Adrenal gland (tissue), 5 donors: ENCODE data around the gene ZSCAN5A.

Experiments used
- POLR2A ChIP-seq, 2 donors: fragments of 450-650 bp; IDR thresholded peaks; one replicate each; pipeline ENCODE4 v1.6.1; 2017; ENCODE audit warnings: antibody characterized with exemption in 2 of 2, mild to moderate bottlenecking in 2 of 2, moderate library complexity in 1 of 2
- TF ChIP-seq, protein P1 (sequence below), 6 experiments: fragments of 450-650 bp in 4 of 6; fragments of 200-600 bp in 2 of 6; sonication (generic) in 1 of 6; IDR thresholded peaks; 1 replicate in 5 of 6; 2 replicates in 1 of 6; pipeline versions ENCODE4 v1.5.1 to v1.8.0; 2016 to 2021; ENCODE audit warnings: antibody characterized with exemption in 6 of 6, mild to moderate bottlenecking in 2 of 6, moderate library complexity in 1 of 6
- donor health status: DM: no; HTN: no; CAD: no.

DNA sequence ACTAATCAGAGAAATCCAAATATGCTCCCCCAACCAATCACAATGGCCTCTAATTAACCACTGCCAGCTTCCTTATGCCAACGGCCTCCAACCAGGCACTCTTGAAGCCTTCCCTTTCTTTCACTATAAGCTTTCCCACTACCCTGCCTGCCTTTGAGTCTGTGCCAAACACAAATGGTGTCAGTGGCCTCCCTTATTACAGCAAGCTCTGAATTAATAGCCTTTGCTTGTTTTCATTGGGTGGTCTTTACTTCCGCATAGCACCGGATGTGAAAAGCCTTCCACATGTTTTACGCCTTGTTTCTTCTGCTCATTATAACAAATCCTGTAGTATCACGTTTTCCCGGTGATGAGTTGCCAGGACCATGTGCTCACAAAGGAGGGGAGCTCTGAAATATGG, 43.5 kb downstream of the ZSCAN5A start:
- TF ChIP-seq, protein P1, sequence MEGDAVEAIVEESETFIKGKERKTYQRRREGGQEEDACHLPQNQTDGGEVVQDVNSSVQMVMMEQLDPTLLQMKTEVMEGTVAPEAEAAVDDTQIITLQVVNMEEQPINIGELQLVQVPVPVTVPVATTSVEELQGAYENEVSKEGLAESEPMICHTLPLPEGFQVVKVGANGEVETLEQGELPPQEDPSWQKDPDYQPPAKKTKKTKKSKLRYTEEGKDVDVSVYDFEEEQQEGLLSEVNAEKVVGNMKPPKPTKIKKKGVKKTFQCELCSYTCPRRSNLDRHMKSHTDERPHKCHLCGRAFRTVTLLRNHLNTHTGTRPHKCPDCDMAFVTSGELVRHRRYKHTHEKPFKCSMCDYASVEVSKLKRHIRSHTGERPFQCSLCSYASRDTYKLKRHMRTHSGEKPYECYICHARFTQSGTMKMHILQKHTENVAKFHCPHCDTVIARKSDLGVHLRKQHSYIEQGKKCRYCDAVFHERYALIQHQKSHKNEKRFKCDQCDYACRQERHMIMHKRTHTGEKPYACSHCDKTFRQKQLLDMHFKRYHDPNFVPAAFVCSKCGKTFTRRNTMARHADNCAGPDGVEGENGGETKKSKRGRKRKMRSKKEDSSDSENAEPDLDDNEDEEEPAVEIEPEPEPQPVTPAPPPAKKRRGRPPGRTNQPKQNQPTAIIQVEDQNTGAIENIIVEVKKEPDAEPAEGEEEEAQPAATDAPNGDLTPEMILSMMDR (IDR thresholded peaks at IDR 0.05) = no peak
- TF ChIP-seq POLR2A (IDR thresholded peaks at IDR 0.05) = no peak
